CD4-positive, alpha-beta T cell treated with Interleukin-17A for 1 hour (primary cell): ENCODE data around the gene UBN2.

Experiments used
- DNase-seq: peaks from one replicate; pipeline ENCODE4 v3.0.0-alpha.2; 2020

The UBN2 gene

DNA sequence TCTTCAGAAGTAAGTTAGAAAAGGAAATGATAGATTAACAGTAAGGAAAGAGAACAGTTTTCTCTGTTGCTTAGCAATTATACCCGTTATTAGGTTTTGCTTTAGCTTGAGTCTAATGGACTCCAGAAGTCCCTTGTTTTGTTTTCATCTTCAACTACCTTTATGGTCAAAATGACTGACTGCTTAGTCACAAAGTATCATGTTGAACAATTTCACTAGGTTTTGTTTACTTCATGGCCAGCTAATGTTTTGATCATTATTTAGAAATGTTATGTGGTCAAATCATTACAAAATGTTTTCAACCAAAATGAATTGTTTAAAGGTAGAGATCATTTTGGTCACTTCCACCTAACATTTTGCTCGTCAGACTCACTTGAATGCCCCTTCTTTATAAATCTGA, 1.9 kb downstream of the UBN2 start:
- no peak for DNase-seq

DNA sequence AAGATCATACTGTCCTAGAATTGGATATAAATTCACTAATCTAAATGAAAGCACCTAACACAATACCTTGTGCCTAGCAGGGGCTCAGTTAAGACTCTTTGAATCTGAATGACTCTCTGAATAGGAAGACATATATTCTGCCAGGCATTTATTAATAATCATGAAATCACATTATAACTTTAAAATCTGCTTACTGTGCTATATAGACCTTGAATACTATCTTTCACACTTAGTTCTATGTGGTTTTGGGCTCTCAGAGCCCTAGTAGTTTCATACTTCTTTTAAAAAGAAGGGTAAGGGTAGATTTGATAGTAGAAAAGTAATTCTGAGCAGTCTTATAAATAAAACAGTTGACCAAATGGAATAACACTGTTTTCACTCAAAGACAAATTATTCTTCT, 10.2 kb downstream of the UBN2 start:
- DNase-seq: no peak

DNA sequence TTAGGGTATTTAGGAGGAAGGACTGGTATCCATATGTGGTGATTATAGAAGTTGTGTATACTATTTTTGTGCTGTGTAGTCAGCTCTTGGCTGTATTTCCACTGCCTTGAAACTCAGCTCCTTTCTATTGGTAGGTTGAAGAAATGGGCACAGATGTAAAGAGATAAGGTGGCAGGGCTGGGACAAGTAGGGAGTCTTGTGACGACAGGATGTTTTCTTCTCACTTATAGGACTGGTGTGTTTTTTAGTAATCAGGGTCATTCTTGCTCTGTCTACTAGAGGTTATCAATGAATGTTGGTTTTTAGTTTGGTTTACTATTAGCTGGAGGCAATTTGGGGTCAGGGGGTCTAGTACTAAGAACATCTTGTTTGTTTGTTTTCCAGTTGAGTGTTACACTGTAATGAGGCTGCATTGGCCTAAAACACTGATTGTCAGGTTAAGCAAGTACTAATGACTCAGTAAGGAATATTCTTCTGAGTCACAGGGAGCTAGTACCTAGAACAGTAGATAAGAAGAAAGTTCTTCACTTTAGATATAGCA, 11.8 kb downstream of the UBN2 start:
- DNase-seq: no peak

DNA sequence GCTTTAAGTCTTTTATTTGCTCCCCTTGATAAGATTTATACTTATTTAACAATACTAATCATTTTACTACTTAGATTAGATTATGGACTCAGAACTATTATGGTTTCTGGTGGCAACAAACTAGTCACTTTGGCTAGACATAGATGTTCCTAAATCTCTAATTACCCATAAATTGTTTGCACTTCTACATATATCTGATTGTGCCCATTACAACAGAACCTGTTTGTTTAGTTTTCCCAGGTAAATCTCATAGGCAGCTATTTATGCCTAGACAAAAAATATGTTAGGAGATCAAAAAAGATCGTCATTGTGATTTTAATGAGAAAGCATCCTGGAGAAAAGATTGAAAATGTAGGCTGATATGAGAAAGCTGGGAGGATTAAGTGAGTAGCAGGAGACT, 14.4 kb downstream of the UBN2 start:
- DNase-seq: no peak

DNA sequence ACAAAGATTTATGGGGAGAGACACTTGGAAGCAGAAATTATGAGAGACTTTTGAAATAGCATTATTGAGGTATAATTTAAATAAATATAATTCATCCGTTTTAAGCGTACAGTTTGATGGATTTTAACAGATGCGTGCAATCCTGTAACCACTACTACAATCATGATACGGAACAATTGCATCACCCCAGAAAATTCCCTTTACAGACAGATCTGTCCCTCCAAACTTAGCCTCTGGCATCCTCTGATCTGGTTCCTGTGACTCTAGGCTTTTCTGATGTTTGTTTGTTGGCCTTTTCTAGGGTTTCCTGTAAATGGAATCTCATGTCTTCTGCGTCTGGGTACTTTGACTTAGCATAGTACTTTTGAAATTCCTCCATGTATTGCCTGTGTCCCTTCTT, 15.5 kb downstream of the UBN2 start:
- no peak for DNase-seq

DNA sequence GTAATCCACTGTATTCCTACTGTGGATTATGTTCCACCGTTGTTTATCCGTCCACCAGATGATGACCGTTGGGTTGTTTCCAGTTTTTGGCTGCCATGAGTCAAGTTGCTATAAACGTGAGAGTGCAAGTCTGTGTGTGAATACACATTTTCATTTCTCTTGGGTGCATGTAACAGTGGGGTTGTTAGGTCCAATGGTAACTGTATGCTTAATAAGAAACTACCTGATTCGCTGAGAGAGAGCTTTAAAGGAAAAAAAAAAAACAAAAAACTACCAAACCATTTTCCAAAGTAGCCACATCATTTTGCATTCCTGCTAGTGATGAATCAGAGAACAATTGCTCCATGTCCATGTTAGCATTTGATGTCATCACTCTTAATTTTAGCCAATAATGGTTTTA, 15.9 kb downstream of the UBN2 start:
- DNase-seq: no peak

DNA sequence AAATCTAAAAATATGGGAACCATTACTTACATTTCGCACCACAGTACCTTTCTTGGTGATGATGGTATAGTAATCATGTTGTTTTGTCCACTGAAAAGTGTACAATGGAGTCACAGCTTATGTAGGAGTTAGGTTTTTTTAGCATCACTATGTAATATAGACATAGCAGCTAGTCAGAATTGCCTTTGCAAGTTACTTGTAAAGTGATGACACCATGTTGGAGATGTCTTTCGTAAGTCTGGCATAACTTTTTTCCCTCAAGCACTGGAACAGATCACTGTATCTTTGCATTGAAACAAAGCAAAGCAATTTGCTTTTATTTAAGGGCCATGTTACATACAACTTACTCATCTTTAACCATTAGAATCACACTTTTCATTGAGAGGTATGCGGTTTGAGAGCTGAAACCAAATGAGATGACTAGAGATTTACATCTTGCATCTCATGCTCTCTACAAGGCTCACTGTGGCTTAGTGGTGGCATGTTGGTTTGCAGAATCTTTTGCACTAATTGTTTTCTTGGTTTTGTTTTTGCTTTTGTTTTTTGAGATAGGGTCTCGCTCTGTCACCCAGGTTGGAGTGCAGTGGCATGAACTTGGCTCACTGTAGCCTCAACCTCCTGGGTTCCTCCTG, 18.3 kb downstream of the UBN2 start:
- no peak for DNase-seq

DNA sequence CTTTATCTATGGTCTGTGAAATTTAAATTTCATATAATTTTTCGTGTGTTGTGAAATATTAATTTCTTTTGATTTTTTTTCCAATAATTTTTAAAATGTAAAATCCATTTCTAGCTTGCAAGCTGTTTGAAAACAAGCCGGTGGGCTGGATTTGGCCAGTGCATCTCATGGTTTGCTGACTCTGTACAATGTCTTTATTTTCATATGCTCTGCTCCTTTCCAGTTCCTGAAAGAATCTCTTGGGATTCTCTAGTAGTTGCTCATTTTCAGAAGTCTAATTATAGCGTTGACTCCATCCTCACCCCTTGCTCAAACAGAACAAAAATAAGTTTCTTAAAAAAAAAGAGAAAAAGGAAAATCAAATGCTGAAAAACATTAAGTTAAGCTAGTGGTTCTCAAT, 21.4 kb downstream of the UBN2 start:
- DNase-seq: no peak

DNA sequence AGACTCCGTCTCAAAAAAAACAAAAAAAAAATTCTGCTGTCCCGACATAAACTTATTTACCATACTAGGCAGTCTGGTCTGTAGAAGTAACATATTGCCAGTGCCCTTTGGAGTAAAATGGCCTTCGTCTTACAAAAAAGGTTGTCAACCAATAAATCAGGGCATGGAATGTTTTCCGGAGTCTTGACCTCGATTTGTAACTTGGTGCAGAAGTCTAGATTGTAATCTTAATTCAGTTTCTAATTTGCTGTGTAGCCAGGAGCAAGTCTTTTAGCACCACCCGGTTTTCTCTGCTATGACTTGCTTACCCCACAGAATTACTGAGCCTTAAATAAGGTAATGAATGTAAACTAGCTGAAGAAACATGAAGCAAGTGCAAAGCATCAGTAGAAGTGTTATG, 23.2 kb downstream of the UBN2 start:
- DNase-seq: no peak

DNA sequence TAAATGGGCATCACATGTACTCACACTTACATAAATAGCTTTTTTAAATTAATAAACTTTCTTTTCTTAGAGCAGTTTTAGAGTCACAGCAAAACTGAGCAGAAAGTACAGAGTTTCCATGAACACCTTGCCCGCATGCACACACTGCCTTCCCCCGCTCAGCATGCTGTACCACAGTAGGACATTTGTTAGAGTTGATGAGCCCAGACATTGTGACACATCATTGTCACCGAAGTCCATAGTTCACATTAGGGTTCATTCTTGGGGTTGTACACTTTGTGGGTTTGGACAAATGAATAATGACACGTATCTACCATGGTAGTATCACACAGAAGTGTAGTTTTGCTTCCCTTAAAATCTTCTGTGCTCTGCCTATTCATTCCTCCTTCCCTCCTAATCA, 23.7 kb downstream of the UBN2 start:
- no peak for DNase-seq

DNA sequence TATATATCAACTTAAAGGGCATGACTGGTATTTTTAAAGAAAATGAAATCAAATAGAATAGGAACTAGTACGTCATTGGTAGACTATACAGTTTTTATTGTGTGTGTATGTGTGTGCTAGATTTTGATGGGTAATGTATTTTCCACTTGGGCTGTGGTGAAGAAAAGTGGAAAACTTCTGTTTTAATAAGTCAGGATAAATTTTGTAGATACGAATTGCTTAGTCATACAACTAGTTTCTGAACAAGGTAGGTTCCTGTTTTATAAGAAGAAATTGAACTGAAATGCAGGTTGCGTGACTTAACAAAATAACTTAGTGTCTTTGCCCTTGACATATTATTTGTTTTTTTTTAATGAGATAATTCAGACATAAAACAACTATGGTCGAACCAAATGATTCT, 24.3 kb downstream of the UBN2 start:
- DNase-seq: no peak

DNA sequence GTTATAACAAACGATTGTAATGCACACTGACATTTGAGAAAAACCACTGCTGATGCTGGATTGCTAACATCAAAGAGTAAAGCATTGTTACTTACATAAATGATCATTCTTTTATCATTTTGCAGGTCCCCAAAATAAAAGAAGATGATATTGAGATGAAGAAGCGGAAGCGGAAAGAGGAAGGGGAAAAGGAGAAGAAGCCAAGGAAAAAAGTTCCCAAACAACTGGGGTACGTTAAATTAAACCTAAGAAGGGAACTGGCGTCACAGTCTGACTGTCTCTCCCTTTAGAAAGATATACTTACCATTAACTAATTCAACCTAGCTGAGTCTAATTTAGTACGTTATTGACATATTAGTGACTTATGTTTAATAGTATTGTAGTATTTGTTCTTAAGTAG, 28.1 kb downstream of the UBN2 start:
- no peak for DNase-seq

DNA sequence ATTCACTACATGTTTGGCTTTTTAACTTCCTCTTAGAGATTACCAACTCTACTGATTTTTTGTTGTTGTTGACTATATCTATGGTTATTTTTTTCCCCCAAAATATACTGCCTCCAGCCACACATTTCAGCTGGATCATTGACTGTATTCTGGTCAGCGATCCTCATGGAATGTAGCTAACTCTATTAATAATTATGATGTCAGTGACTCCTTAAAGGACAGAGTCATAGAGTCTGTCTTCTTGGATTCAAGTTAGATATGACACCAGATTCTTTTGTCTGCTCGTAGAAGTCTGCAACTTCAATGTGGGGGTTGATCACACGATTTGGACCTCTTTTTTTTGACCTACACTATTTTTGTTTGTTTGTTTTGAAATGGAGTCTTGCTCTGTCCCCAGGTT, 33.2 kb downstream of the UBN2 start:
- DNase-seq: no peak

DNA sequence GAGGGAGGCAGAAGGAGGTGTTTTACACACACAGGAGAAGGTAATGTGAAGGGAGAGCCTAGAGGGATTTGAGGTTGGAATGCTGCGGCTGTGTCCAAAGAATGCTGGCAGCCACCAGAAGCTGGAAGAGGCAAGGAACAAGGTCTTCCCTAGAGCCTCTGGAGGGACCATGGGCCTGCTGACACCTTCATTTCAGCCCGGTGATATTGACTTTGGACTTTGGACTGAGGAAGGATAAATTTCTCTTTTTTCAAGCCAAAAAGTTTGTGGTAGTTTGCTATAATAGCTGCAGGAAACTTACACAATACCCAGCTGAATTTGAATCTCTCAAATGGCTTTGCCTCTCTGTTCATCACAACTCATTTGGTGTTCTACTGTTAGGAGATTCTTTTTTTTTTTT, 34.6 kb downstream of the UBN2 start:
- no peak for DNase-seq

DNA sequence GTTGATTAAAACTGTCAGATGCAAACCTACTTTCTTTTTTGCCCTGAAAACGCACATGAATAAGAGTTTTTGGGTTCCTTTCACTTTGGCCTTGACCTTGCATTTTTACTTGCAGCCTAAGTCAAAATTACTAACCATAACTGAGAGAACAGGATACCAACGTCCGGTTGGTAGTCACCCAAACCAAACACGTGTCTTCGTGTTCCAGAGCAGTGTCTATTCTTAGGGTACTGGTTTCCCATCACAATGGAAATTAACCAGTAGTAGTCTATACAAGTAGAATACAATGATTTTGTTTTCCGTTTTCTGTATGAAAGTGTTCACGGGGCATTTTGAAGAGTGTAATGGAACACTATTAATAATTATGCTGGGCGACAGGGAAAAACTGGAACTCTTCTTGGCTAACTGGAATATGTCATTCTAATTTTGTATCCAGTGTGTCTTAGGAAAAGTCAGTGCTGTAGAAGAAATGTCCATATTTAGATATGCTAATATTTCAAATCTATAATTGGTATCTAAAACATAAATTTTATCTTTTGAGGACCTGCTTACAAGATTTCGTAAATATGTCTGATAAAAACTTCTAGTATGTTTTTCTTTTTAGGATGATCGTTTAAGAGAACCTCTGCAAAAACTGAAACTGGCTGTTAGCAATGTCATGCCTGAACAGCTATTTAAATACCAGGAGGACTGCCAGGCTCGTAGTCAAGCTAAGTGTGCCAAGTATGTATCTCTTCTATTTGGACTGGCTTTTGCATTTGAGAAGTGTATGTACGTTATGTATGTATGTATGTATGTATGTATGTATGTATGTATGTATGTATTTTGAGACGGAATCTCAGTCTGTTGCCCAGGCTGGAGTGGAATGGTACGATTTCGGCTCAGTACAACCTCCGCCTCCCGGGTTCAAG, 40.9 kb downstream of the UBN2 start:
- DNase-seq: no peak

DNA sequence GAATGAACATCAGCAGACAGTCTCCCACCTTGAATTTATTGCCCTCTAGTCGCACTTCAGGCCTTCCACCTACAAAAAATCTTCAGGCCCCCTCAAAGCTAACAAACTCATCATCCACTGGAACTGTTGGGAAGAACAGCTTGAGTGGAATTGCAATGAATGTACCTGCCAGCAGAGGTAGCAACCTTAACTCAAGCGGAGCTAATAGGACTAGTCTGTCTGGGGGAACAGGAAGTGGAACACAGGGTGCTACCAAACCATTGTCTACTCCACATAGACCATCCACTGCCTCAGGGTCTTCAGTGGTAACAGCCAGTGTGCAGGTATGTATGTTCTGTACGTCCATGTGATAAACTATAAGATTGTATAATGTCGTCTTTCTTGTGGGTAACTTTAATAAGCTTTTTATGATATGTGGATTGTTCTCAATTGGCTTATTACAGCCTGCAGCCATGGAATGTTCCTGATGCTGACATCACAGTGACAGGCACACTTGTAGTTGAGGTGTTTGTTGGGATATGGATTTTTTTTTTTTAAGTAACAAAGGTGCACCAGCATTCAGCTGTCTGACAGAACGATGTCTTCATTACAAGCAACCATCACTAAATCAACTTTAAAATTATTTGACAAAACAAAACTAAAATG, 53.3 kb downstream of the UBN2 start:
- no peak for DNase-seq

DNA sequence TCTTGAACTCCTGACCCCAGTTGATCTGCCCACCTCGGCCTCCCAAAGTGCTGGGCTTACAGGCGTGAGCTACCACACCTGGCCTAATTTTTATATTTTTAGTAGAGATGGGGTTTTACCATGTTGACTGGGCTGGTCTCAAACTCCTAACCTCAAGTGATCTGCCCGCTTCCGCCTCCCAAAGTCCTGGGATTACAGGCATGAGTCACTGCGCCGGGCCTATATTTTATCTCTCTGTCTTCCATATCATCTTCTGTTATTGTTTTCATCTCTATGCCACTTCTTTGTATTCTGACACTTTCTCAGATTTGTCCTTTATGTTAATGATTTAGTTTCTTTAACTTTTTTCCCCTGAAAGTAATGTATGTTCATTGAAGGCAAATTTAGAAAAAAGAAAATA, 55.1 kb downstream of the UBN2 start:
- no peak for DNase-seq

DNA sequence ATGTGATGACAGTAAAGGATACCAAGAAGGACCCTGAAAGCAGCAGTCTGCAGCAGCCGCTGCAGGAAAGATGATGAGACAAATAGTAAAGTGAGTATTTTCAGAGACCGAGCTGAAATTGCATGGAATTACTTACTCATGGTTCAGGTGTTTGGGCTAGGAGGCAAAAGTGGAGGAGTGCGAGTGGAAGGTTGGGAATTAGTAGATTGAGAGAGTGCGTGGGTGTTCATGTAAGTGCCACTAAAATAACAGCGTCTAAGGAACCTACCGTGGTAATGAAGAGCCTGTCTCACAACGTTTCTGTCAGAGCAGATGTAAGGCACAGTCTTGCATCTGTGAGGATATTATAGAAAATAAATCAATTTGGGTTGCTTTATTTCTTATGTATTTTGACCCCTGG, 61.8 kb downstream of the UBN2 start:
- no peak for DNase-seq

DNA sequence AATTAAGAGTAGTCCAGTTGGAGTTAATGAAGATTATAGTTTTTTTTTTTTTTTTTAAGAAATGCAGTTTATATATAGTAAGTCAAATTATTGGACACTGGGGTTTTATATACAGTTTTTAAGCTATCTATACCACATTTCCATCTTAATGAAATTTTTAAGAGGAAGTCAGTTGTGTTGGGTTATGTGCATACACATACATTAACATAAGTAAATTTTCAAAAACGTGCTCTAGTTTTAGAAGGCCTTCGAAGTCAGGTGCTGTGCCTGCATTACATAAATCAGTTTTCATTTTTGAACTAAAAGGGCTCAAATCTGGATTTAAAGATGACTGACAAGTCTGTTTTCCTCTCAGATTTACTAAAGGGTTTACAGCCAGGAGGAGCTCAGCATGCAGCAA, 62.5 kb downstream of the UBN2 start:
- DNase-seq: no peak

DNA sequence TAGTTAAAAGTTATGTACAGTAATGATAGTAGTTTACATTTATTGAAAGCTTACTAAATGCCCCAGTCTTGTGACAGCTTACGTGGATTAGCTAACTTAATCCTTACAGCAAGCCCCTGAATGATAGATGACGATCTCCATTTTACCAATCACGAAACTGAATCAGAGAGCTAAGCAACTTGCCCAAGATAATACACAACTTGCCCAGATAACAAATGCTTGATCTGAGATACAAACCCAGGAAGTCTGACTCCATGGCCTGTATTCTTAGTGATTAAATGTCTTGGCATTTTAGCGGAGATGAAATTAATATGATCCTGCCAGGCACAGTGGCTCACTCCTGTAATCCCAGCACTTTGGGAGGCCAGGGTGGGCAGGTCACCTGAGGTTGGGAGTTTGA, 63.2 kb downstream of the UBN2 start:
- DNase-seq: no peak

DNA sequence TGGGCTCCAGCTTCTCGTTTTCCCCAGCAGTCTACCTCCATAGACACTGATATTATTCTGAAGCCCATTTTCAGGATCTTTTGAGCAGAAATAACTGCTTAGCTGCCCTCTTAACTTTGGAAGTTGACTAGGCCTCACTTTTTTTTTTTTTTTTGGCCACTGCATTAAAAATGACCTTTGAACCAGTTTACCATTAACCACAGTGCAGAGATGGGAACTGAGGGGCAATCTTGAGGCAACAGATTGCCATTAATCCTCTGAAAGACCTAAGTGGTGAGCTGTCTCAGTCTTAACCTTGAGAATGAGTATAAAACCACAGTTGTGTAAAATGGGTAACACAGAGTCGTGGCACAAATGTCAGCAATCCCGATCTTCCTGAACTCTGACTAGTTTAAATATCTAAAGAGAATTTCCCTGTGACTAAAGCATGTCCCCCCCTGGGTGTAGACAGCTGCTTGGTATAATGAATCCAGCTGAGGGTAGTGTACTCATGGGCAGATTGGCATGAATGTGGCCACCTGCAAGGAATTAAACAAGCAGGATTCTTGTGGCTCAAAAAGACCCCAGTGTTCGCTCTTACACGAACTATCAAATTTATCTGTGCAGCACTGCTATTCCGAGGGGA, 64.0 kb downstream of the UBN2 start:
- no peak for DNase-seq

DNA sequence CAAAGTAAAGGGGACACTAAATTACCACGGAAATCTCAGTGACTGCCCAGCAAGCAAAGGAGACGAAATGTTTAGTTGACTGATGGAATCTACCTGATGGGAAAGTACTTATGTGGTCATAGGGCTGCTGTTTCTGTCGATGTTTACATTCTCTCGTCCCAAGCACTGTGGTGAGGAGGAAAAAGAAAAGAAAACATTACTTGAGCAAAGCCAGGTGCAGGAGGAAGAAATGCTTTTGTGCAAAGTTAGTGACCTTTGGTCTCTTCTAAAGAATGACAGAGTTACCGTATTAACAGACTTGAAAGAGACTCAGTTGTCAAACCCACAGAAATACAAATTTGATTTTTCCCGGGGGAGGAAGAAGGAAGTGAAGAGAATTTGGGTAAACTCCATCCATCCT, 66.8 kb downstream of the UBN2 start:
- no peak for DNase-seq

DNA sequence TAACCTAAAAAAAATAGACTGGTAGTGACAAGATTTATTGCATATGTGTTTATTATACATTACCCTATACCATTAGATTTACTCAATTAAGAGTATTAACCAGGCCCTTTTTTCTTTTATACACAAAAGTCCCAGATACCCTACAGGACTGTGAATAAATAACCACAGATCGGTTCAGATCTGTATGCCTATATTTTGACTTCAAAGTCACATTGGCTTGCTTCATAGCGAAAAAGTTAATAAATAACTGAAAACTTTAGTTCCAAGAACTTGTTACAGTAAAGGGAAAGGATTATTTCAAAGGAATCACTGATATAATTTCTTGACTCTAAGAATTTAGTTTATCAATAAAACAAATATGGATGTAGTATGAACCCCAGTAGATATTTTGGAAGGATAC, 68.3 kb downstream of the UBN2 start:
- no peak for DNase-seq

DNA sequence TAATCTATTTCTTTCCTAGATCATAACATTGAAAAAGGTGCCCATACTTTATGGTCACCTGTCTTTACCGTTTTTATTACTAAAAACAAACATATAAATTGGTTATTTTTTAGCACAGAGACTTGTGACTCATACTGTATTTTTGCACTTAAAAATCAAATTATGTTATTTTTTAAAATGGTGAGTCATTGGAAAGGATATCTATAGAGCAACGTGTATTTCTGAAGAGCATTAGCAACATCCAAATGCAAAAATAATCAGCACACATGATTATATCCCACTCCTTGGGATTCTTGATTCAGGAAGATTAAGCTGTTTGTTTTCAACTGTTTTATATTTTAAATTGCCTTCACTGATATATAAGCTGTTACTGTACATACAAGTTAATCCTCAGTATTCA, 69.4 kb downstream of the UBN2 start:
- no peak for DNase-seq
